ENCODE results near the gene CCND2. TPM values are rescaled to one million over a fixed set of nuclear protein-coding genes. Genes with fewer than 3 reads are reported as not detected.

CCND2 gene
- total RNA-seq, 2 experiments from 2014 or later, result not detected

- no peak overlapping the region for H3K4me3 ChIP-seq (ENCODE audit: low read depth, low read length, poor library complexity, severe bottlenecking)
- no peak overlapping the region for H3K4me2 ChIP-seq (ENCODE audit: low read length)
- ChIA-PET POLR2A (no interaction called here), CTCF (ENCODE audit: unreplicated experiment) (no interaction called here)
- H3K4me1 ChIP-seq (ENCODE audit: insufficient read depth, low read length, poor library complexity, severe bottlenecking), result no peaks in the 10 kb centered on the region
- TF ChIP-seq CTCF (conservative IDR thresholded peaks at IDR 0.05; ENCODE audit: low read length) (no peak), EZH2phosphoT487 (IDR thresholded peaks at IDR 0.05; ENCODE audit: borderline replicate concordance, low read depth, low read length) (no peak)
- H4K20me1 ChIP-seq (ENCODE audit: insufficient read depth, low read length), result no peaks in the 10 kb centered on the region
- H3K9me2 ChIP-seq (ENCODE audit: insufficient read depth, low read length), result no peaks in the 10 kb centered on the region
- DNase-seq (ENCODE audit: low spot score), result no peak
- H3K9me3 ChIP-seq (ENCODE audit: low read length), result no peaks in the 10 kb centered on the region
- H3K36me3 ChIP-seq (ENCODE audit: insufficient read depth, low read length), result no peaks in the 10 kb centered on the region
- H2AFZ ChIP-seq (ENCODE audit: low read length), result no peak overlapping the region
- intact Hi-C loops (cut with micrococcal nuclease; ENCODE audit: unreplicated experiment), result no loop called here
- no TSS peak for BruUV-seq (replicated peaks)
- no peaks in the 10 kb centered on the region for H3K79me2 ChIP-seq (ENCODE audit: insufficient read depth, low read depth, low read length)
- no peak overlapping the region for H3K27ac ChIP-seq (ENCODE audit: low read depth, low read length, poor library complexity, severe bottlenecking)
These were observed 7.0 kb downstream of the CCND2 start for GRCh38 chr12:4280351-4281163.

GRCh38 chr12:4281173-4281654 lies 7.7 kb downstream of the CCND2 start:
- ChIA-PET POLR2A (no interaction called here), CTCF (ENCODE audit: unreplicated experiment) (no interaction called here)
- TF ChIP-seq EZH2phosphoT487 (IDR thresholded peaks at IDR 0.05; ENCODE audit: borderline replicate concordance, low read depth, low read length), result no peak
- no peak for TF ChIP-seq CTCF (conservative IDR thresholded peaks at IDR 0.05; ENCODE audit: low read length)
- no peak overlapping the region for H3K4me3 ChIP-seq (ENCODE audit: low read depth, low read length, poor library complexity, severe bottlenecking)
- BruUV-seq (replicated peaks), result no TSS peak
- no peaks in the 10 kb centered on the region for H3K36me3 ChIP-seq (ENCODE audit: insufficient read depth, low read length)
- no peak overlapping the region for H3K27ac ChIP-seq (ENCODE audit: low read depth, low read length, poor library complexity, severe bottlenecking)
- no peak for DNase-seq (ENCODE audit: low spot score)
- H3K9me2 ChIP-seq (ENCODE audit: insufficient read depth, low read length), result no peaks in the 10 kb centered on the region
- no peaks in the 10 kb centered on the region for H3K4me1 ChIP-seq (ENCODE audit: insufficient read depth, low read length, poor library complexity, severe bottlenecking)
- H3K79me2 ChIP-seq (ENCODE audit: insufficient read depth, low read depth, low read length), result no peaks in the 10 kb centered on the region
- H3K9me3 ChIP-seq (ENCODE audit: low read length), result no peaks in the 10 kb centered on the region
- H3K4me2 ChIP-seq (ENCODE audit: low read length), result no peak overlapping the region
- no peaks in the 10 kb centered on the region for H4K20me1 ChIP-seq (ENCODE audit: insufficient read depth, low read length)
- intact Hi-C loops (cut with micrococcal nuclease; ENCODE audit: unreplicated experiment), result no loop called here
- H2AFZ ChIP-seq (ENCODE audit: low read length), result no peak overlapping the region

Data from OCI-LY7 (cell line).